HepG2 (cell line): ENCODE results near the gene TMEM63C. TPM values are rescaled to one million over a fixed set of nuclear protein-coding genes. Genes with fewer than 3 reads are reported as not detected.

ENCODE experiments used
- HINFP ChIP-seq: sonication (generic); formaldehyde crosslinking; IDR thresholded peaks from 2 replicates; pipeline ENCODE4 v1.4.0; 2020; ENCODE audit warnings: low read depth, mild to moderate bottlenecking, missing genetic modification reagents
- MTF1 ChIP-seq: sonication (generic); formaldehyde crosslinking; IDR thresholded peaks from 2 replicates; pipeline ENCODE4 v1.5.0; 2020; ENCODE audit warnings: missing genetic modification reagents
- NFIB ChIP-seq: sonication (generic); formaldehyde crosslinking; IDR thresholded peaks from 2 replicates; pipeline ENCODE4 v1.9.0; 2021; ENCODE audit warnings: missing genetic modification reagents, mild to moderate bottlenecking, borderline replicate concordance
- NKX3-1 ChIP-seq: sonication (generic); formaldehyde crosslinking; IDR thresholded peaks from 2 replicates; pipeline ENCODE4 v1.5.0; 2020; ENCODE audit warnings: missing genetic modification reagents
- POLR2A ChIP-seq, 2 experiments: IDR thresholded peaks; 2 replicates each; pipeline ENCODE4 v1.6.1; 2011; ENCODE audit warnings: low read depth in 2 of 2, low read length in 2 of 2, mild to moderate bottlenecking in 1 of 2, moderate library complexity in 1 of 2; ENCODE audit not compliant: insufficient read depth in 1 of 2
- RFXAP ChIP-seq: sonication (generic); formaldehyde crosslinking; IDR thresholded peaks from 2 replicates; pipeline ENCODE4 v1.4.0; 2020; ENCODE audit warnings: missing genetic modification reagents, borderline replicate concordance
- RNF2 ChIP-seq: fragments of 450-650 bp; conservative IDR thresholded peaks from 2 replicates; pipeline ENCODE4 v1.6.1; 2016; ENCODE audit warnings: low read depth
- THRA ChIP-seq: sonication (generic); formaldehyde crosslinking; IDR thresholded peaks from 2 replicates; pipeline ENCODE4 v1.4.0; 2020; ENCODE audit warnings: missing genetic modification reagents, borderline replicate concordance
- ZNF256 ChIP-seq: sonication (generic); formaldehyde crosslinking; conservative IDR thresholded peaks from 2 replicates; pipeline ENCODE4 v1.4.0; 2020; ENCODE audit warnings: missing genetic modification reagents
- ZNF3 ChIP-seq: IDR thresholded peaks from 2 replicates; pipeline ENCODE4 v1.7.0; 2017; ENCODE audit warnings: inconsistent platforms
- ZNF432 ChIP-seq: sonication (generic); formaldehyde crosslinking; IDR thresholded peaks from 2 replicates; pipeline ENCODE4 v1.5.0; 2020; ENCODE audit warnings: missing genetic modification reagents, mild to moderate bottlenecking, borderline replicate concordance
- ZNF512B ChIP-seq: sonication (generic); formaldehyde crosslinking; IDR thresholded peaks from 2 replicates; pipeline ENCODE4 v1.5.1; 2020; ENCODE audit warnings: missing genetic modification reagents, mild to moderate bottlenecking, borderline replicate concordance
- ZNF547 ChIP-seq: sonication (generic); formaldehyde crosslinking; IDR thresholded peaks from 2 replicates; pipeline ENCODE4 v1.5.1; 2020; ENCODE audit warnings: mild to moderate bottlenecking, missing genetic modification reagents
- ZNF598 ChIP-seq: sonication (generic); formaldehyde crosslinking; IDR thresholded peaks from 2 replicates; pipeline ENCODE4 v1.5.1; 2020; ENCODE audit warnings: mild to moderate bottlenecking, missing genetic modification reagents, borderline replicate concordance
- ZNF782 ChIP-seq: sonication (generic); formaldehyde crosslinking; IDR thresholded peaks from 2 replicates; pipeline ENCODE4 v1.4.0; 2020; ENCODE audit warnings: missing genetic modification reagents, mild to moderate bottlenecking, borderline replicate concordance
- ZSCAN9 ChIP-seq: IDR thresholded peaks from 2 replicates; pipeline ENCODE4 v1.6.1; 2016; ENCODE audit warnings: borderline replicate concordance
- polyA plus RNA-seq, 8 experiments: library from polyadenylated mRNA; depleted of rRNA in 3 of 8; stranded (reverse) in 7 of 8; unstranded in 1 of 8; fragments of >200 nt; fragmentation: Illumina TruSeq in 4 of 8; extraction: Trizol in 4 of 8; gene quantifications; 2 replicates each; pipeline versions ENCODE4 v1.2.1 to v1.2.3, GENCODE V29; 2011 to 2016; ENCODE audit warnings: low read depth in 4 of 8, missing spikeins in 1 of 8, mixed read lengths in 1 of 8; ENCODE audit not compliant: insufficient read depth in 1 of 8
- total RNA-seq, 5 experiments: library from RNA; depleted of rRNA; stranded (reverse); fragments of >200 nt; fragmentation: Illumina TruSeq; extraction: Trizol; gene quantifications; 2 replicates each; pipeline ENCODE4 v1.2.3, GENCODE V29; 2016; ENCODE audit warnings: low read depth in 1 of 5
- TF ChIP-seq, protein P1 (sequence below): sonication (generic); formaldehyde crosslinking; IDR thresholded peaks from 2 replicates; pipeline ENCODE4 v1.4.0; 2020; ENCODE audit warnings: missing genetic modification reagents, mild to moderate bottlenecking, borderline replicate concordance
- TF ChIP-seq, protein P2 (sequence below): sonication (generic); formaldehyde crosslinking; IDR thresholded peaks from 2 replicates; pipeline ENCODE4 v1.9.0; 2021; ENCODE audit warnings: missing genetic modification reagents, mild to moderate bottlenecking, borderline replicate concordance

Gene TMEM63C
- total and polyA plus RNA-seq, 2 of the 13 experiments (the other 11 are each of a cell fraction or from before 2014, with no cell fraction given): 0.17 to 0.27 TPM

DNA sequence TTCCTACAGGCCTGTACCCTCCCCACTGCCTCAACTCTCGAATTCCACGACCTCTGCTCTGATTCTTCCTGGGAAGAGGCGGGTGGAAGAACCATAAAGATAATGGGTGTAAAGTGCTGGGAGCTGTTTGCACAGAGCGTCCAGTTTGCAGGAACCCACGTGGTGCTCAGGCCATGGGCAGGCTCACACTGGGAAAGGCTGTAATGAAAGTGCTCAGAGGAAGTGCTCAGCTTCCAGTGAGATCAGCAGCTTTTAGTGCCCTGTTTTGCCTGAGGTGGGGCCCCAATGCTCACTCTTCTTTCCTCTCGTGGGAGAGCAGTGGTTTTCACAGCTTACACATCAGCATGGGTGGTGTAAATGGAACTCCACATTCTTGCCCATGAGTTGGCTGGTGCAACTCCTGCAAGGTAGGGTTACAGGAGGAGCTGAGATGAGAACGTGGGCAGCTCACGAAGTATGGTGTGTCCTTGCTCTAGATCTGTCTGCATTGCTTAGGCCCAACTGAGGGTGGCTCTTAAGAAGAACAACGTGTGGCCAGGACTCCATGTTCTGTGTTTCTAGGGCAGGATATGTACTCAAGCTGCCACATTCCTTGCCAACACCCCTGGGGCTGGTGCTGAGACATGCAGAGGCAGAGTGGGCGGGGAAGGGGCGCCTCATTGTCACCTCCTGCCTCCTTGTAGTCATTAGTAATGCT lies 2.9 kb downstream of the TMEM63C start (continued):
- TF ChIP-seq ZNF598 (0 out of 2 replicates have a peak, but pooled peaks have one; percentile 34), POLR2A (IDR thresholded peaks at IDR 0.05; ENCODE audit: insufficient read depth in 1 of 2, low read depth in 2 of 2, low read length in 2 of 2) (no peak), ZNF256 (CRISPR knock-in tag) (no peak), THRA (CRISPR knock-in tag) (no peak), ZSCAN9 (no peak), HINFP (CRISPR knock-in tag) (0 out of 2 replicates have a peak, but pooled peaks have one; percentile 54), ZNF547 (CRISPR knock-in tag) (no peak), ZNF432 (CRISPR knock-in tag) (no peak), NKX3-1 (no peak), NFIB (no peak), RFXAP (no peak), RNF2 (no peak), ZNF782 (CRISPR knock-in tag) (no peak), MTF1 (CRISPR knock-in tag) (no peak), ZNF512B (CRISPR knock-in tag) (0 out of 2 replicates have a peak, but pooled peaks have one; percentile 45), ZNF3 (CRISPR knock-in tag) (no peak)
- TF ChIP-seq, protein P1, sequence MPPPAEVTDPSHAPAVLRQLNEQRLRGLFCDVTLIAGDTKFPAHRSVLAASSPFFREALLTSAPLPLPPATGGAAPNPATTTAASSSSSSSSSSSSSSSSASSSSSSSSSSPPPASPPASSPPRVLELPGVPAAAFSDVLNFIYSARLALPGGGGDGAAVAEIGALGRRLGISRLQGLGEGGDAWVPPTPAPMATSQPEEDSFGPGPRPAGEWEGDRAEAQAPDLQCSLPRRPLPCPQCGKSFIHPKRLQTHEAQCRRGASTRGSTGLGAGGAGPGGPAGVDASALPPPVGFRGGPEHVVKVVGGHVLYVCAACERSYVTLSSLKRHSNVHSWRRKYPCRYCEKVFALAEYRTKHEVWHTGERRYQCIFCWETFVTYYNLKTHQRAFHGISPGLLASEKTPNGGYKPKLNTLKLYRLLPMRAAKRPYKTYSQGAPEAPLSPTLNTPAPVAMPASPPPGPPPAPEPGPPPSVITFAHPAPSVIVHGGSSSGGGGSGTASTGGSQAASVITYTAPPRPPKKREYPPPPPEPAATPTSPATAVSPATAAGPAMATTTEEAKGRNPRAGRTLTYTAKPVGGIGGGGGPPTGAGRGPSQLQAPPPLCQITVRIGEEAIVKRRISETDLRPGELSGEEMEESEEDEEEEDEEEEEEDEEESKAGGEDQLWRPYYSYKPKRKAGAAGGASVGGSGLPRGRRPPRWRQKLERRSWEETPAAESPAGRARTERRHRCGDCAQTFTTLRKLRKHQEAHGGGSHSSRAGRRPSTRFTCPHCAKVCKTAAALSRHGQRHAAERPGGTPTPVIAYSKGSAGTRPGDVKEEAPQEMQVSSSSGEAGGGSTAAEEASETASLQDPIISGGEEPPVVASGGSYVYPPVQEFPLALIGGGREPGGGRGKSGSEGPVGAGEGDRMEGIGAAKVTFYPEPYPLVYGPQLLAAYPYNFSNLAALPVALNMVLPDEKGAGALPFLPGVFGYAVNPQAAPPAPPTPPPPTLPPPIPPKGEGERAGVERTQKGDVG (CRISPR knock-in tag): no peak
- TF ChIP-seq, protein P2, sequence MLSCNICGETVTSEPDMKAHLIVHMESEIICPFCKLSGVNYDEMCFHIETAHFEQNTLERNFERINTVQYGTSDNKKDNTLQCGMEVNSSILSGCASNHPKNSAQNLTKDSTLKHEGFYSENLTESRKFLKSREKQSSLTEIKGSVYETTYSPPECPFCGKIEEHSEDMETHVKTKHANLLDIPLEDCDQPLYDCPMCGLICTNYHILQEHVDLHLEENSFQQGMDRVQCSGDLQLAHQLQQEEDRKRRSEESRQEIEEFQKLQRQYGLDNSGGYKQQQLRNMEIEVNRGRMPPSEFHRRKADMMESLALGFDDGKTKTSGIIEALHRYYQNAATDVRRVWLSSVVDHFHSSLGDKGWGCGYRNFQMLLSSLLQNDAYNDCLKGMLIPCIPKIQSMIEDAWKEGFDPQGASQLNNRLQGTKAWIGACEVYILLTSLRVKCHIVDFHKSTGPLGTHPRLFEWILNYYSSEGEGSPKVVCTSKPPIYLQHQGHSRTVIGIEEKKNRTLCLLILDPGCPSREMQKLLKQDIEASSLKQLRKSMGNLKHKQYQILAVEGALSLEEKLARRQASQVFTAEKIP (CRISPR knock-in tag): no peak
